GM12892 (cell line): ENCODE measurements around the gene RPUSD4. TPM values are rescaled to one million over a fixed set of nuclear protein-coding genes. Genes with fewer than 3 reads are reported as not detected.
"Not testable (repeated sequence)": the region's sequence is repeated elsewhere in the genome, so short reads cannot be mapped to it uniquely, and the experiment has no call there.

Experiments
- DNase-seq: peaks from one replicate; pipeline ENCODE4 v3.0.0; 2011; ENCODE audit not compliant: insufficient read length
- FAIRE-seq: peaks from 2 replicates; lab custom pipeline; 2011; peaks lifted over from hg19 to GRCh38; lab: Jason Lieb, UNC
- POLR2A ChIP-seq: IDR thresholded peaks from 2 replicates; pipeline ENCODE4 v1.6.1; 2011; ENCODE audit warnings: low read depth, low read length, control low read depth
- POLR2AphosphoS5 ChIP-seq: IDR thresholded peaks from 2 replicates; pipeline ENCODE4 v1.6.1; 2011; ENCODE audit warnings: low read depth, low read length, control low read depth
- TAF1 ChIP-seq: IDR thresholded peaks from 2 replicates; pipeline ENCODE4 v1.6.1; 2011; ENCODE audit warnings: low read depth, mild to moderate bottlenecking, control low read depth, low read length, borderline replicate concordance
- polyA plus RNA-seq: library from polyadenylated mRNA; unstranded; fragments of >200 nt; gene quantifications from one replicate; pipeline ENCODE4 v1.2.1, GENCODE V29; 2012; ENCODE audit warnings: missing spikeins, inconsistent platforms; ENCODE audit not compliant: missing spikeins

The RPUSD4 gene, protein sequence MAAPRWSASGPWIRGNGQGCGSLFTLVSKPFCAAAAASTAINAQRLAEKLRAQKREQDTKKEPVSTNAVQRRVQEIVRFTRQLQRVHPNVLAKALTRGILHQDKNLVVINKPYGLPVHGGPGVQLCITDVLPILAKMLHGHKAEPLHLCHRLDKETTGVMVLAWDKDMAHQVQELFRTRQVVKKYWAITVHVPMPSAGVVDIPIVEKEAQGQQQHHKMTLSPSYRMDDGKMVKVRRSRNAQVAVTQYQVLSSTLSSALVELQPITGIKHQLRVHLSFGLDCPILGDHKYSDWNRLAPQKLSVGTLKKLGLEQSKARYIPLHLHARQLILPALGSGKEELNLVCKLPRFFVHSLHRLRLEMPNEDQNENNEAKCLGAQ
- 26.6 TPM for polyA plus RNA-seq

DNA sequence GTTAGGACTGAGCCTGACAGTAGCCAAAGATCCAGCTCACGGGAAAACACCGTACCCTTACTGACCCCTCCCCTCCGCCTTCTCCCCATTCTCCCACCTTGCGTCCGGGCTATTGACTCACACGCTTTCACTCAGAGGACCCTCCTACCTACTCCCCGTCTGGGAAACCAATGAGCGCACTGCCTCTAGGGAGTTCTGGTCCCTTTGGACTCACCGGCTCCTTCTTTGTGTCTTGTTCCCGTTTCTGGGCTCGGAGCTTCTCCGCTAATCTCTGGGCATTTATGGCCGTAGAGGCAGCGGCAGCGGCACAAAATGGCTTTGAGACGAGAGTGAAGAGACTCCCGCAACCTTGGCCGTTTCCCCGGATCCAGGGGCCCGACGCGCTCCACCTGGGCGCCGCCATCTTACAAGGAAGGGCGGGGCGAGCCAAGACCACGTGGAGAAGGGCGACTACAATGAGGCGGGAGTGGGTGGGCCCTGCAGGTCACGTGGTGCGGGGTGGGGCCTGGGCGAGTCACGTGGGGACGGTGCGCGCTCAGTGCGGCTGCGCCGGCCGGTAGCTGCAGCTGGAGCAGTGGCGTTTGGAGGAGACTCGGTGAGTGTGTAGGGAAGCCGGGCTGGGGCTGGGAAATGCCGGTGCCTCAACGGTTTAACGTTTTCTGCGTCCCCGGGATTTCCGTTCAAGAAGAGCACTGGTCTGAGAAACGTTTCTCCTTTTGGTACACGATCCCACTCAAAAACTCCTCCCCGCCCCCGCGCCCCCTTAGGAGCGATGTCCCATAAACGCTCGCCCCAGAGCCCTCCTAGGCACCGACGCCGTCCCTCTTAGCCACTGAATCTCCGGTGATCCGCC lies at the start of gene RPUSD4, which contains the start of gene FAM118B:
Gene RPUSD4 (minus strand): TSS at position 415 of the 853 bp plus-strand sequence. CDS start 12 bp downstream, at position 403.
Gene FAM118B (plus strand): TSS at position 547 of the 853 bp plus-strand sequence. CDS start 23,220 bp downstream, outside the sequence.
- peak; percentile 96 for DNase-seq
- TF ChIP-seq TAF1: peak; percentile 88
- TF ChIP-seq POLR2AphosphoS5: peak; percentile 95
- peak; percentile 97 for TF ChIP-seq POLR2A
- FAIRE-seq: peak; percentile 100

DNA sequence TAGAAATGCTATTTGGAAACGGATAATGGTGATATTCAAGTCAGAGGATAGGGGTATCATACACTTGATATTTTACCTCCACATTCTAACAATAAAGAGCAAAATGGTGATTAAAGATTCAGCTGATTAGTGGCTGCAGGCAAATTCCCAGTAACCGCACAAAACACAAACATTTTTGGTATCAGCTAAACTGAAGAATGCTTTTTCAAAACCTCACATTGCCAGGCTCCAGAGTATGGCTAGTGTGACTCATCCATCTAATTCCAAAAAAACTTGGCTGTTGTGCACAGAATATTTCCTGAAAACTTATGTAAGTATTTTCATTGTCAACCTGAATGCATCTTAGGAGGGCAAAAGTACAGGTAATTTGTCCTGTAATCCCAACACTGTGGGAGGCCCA lies 46.3 kb upstream of the RPUSD4 start:
- TF ChIP-seq POLR2A (no peak), POLR2AphosphoS5 (no peak), TAF1 (no peak)
- no peak for FAIRE-seq
- no peak for DNase-seq

DNA sequence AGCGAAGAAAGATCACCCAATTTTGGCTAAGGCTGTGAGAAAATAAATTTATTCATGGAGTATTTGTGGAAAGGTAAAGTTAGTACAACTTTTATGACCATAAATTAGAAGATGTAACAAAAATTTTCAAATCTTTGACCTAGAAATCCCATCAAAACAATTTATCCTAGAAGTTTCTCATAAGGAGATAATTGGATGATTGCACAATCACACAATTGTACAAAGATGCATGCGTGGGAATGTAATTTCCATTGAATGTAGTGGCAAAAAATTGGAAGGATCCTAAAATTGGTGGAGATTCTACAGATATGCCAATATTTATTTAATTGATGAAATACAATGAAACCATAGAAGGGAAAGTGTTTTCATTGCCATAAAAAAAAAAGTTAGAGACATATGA lies 45.7 kb upstream of the RPUSD4 start:
- DNase-seq (no peak), FAIRE-seq (no peak)
- TF ChIP-seq POLR2AphosphoS5: no peak
- TF ChIP-seq TAF1: no peak
- no peak for TF ChIP-seq POLR2A

DNA sequence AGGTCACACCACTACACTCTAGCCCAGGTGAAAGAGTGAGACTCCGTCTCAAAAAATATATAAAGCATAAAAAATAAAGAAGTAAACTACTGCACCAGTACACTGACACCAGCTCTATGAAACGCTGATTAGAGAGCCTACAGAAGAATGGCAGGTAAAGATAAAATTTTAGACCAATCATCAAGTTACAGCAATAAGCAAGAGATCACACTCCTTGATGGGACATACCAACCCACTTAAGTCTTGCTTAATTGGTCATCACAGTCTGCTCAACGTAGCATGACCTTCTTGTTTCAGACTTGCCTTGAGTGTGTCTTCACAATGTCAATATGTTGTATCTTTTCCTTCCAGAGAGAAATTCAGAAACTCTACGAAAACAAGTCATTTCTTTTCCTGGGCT lies 44.8 kb upstream of the RPUSD4 start:
- TF ChIP-seq POLR2A: no peak
- no peak for DNase-seq
- FAIRE-seq: no peak

DNA sequence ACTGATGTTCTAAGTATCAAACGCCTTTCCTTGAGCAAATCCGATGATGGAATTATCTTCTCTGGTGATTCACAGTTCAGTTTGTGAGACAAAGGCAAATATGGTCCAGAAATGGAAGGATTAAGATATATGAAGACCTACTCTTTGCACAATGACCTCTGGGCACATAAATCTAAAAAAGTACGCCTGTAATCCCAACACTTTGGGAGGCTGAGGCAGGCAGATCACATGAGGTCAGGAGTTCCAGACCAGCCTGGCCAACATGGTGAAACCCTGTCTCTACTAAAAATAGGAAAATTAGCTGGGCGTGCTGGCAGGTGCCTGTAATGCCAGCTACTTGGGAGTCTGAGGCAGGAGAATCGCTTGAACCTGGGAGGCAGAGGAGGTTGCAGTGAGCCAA lies 44.1 kb upstream of the RPUSD4 start:
- DNase-seq, FAIRE-seq: not testable (repeated sequence)

DNA sequence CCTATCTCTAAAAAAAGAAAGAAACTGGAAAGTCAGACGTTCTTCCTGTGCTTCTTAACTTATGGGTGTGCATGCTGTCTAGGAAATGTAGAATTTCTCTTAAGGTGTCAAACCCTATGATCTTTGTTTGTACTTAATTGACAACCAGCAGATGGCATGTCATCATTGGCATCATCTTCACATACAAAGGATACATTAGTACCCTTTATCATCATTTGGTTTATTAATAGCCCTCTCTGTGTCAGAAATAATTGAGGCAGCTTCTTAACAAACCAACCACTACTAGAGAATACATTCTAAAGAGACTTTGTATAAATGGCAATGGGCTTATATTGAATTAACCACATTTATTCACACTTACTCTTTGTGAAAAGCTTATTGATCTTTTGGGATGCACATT lies 43.4 kb upstream of the RPUSD4 start:
- DNase-seq (no peak), FAIRE-seq (no peak)
- TF ChIP-seq POLR2AphosphoS5: no peak
- no peak for TF ChIP-seq TAF1
- TF ChIP-seq POLR2A: no peak

DNA sequence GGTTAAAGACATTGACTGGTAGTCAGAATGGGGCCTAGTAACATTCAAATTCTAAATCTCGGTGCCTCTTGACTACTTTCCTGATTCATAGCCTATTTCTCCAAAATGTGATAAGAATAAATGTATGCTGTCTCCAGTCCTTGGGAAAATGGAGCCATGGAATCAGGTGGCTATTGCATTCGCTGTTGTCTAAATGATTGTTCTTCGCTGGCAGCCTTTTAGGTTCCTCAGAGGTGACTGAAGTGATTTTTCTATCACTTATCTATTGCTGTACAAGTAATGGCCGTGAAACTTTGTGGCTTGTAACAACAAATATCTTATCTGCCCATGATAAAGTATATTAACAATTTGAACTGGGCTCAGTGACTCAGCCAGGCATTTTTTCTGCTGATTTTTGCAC lies 41.8 kb upstream of the RPUSD4 start:
- DNase-seq (no peak), FAIRE-seq (no peak)
- no peak for TF ChIP-seq POLR2AphosphoS5
- no peak for TF ChIP-seq POLR2A
- TF ChIP-seq TAF1: no peak

DNA sequence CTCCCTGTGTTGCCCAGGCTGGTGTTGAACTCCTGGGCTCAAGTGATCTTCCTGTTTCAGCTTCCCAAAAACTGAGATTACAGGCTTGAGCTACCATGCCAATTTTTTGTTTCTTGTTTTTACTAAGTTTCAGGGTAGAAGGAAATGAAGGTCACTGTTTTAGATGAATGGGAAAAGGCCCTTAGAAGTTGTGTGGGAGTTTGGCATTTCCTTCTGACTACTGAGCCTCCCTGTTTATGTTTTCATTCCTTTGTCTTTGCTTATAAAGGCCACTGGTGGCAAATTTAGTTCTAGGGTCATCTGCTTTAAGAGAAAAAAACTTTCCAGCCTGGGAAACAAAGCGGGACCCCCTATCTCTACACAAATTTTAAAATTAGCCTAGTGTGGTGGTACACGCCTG lies 35.2 kb upstream of the RPUSD4 start:
- FAIRE-seq: peak; percentile 36
- TF ChIP-seq TAF1 (no peak), POLR2A (no peak), POLR2AphosphoS5 (no peak)
- DNase-seq: no peak

DNA sequence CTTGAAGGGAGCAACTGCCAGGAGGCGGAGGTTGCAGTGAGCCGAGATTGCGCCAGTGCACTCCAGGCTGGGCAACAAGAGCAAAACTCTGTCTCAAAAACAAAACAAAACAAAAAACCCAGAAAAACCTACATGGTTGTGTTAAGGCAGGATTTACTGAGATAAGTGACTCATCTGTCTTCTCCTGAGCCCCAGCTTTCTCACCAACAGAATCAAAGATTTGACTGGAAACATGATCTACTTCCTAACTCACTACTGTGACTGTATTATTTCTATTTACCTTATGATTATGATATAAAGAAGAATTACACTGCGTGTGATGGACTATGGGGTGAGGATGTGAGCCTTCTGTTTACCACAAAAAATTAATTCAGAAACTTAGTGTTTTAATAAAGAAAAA lies 21.9 kb upstream of the RPUSD4 start:
- DNase-seq (no peak), FAIRE-seq (no peak)
- no peak for TF ChIP-seq POLR2A
- no peak for TF ChIP-seq TAF1
- TF ChIP-seq POLR2AphosphoS5: no peak

DNA sequence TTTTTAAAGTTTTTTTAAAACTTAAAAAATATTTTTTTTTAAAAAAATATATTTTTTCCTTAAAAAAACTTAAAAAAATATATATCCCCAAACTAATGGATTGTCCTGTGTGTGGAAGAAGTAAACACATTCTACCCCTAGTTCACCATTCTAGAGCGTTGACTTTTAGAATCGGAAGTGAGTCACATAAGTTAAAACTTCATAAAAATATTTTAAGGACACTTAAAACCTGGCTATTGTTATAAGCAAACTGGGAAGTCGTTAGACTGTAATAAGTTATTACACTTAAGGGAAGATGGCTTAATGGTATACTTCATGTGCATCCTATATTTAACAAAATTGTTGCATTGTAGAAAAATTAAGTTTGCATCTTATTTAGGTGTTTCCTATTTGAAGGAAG lies 21.2 kb upstream of the RPUSD4 start:
- no peak for TF ChIP-seq POLR2A
- no peak for TF ChIP-seq POLR2AphosphoS5
- no peak for TF ChIP-seq TAF1
- FAIRE-seq (no peak), DNase-seq (no peak)

DNA sequence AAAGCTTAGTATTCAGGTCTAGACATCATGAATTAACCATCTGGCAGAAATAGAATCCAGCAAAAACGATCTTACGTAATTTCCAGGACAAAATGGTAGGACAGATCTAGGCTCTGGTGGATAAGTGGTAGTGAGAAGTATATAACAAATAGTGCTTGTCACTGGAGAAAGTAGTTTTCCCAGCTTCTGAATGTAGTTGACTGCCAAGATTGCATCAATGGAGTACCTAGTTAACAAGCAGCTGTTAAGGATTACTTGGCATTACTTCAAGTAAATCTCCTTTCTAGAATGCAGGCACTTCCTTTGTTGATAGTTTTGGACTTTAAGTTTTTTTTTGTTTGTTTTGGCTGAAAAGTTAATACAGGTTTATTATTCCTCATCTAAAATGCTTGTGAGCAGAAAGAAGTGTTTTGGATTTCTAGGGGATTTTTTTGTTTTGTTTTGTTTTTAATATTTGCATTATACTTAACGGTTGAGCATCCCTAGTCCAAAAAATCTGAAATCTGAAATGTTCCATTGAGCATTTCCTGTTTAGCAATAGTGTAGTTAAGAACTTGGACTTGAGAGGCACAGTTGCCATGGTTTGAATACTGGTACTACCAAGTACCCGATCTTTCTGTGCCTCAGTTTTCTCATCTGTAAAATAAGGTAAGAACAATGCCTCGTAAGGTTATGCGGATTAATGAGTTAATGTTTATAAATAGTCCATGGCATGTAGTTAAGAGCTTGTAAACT lies 20.4 kb upstream of the RPUSD4 start:
- no peak for TF ChIP-seq POLR2A
- TF ChIP-seq TAF1: no peak
- no peak for TF ChIP-seq POLR2AphosphoS5
- DNase-seq: no peak
- FAIRE-seq: peak; percentile 80
